ENCODE results near the gene ZNF768.

Gene ZNF768

GRCh38 chr16:30553393-30553899 lies 27.1 kb upstream of the ZNF768 start:
- Mint-ChIP-seq H3K36me3 (ENCODE audit: low read depth) (peaks cover 34% of the 10 kb centered on the region), H3K4me1 (peaks cover 18% of the 10 kb centered on the region), H3K27ac (peak overlapping the region in 1 of 3 experiments; percentile 66), H3K9me3 (no peaks in the 10 kb centered on the region), H3K4me3 (peak overlapping the region in 2 of 3 experiments; percentile 62 to 64), H3K27me3 (ENCODE audit: low read depth) (no peaks in the 10 kb centered on the region)
- TF ChIP-seq CTCF (IDR thresholded peaks at IDR 0.05; ENCODE audit: unreplicated experiment in 3 of 3): no peak

DNA sequence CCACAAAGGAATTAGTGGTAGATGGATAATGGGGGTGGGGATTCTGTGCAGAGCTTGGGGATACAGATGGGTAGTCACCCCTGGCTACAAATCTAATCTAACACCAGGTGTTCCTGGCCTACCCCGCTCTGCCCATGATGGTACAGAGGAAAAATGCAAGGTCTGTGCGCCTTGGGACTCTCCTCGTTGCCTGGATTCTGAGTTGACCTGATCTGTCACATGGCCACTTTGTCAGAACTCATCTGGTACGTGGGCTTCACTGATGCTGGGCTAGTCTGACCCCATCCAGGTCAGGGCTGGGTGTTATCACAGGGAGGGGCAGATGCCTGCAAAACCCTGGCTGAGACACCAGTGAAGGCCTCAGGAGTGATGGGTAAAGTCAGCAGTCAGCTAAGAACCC lies 26.6 kb upstream of the ZNF768 start:
- Mint-ChIP-seq H3K9me3 (no peaks in the 10 kb centered on the region), H3K36me3 (ENCODE audit: low read depth) (peaks cover 34% of the 10 kb centered on the region), H3K4me1 (peaks cover 18% of the 10 kb centered on the region), H3K27me3 (ENCODE audit: low read depth) (peaks cover 2% of the 10 kb centered on the region), H3K27ac (peak overlapping the region in 1 of 3 experiments; percentile 66), H3K4me3 (no peak overlapping the region)
- TF ChIP-seq CTCF (IDR thresholded peaks at IDR 0.05; ENCODE audit: unreplicated experiment in 3 of 3): no peak

GRCh38 chr16:30551781-30552180 lies 25.4 kb upstream of the ZNF768 start:
- Mint-ChIP-seq H3K36me3 (ENCODE audit: low read depth) (peaks cover 34% of the 10 kb centered on the region), H3K4me3 (no peak overlapping the region), H3K9me3 (no peaks in the 10 kb centered on the region), H3K27me3 (ENCODE audit: low read depth) (peaks cover 3% of the 10 kb centered on the region), H3K27ac (no peak overlapping the region), H3K4me1 (peaks cover 18% of the 10 kb centered on the region)
- no peak for TF ChIP-seq CTCF (IDR thresholded peaks at IDR 0.05; ENCODE audit: unreplicated experiment in 3 of 3)

- Mint-ChIP-seq H3K36me3 (ENCODE audit: low read depth) (peaks cover 18% of the 10 kb centered on the region), H3K4me3 (no peak overlapping the region), H3K27me3 (ENCODE audit: low read depth) (peaks cover 3% of the 10 kb centered on the region), H3K9me3 (no peaks in the 10 kb centered on the region), H3K4me1 (peaks cover 4% of the 10 kb centered on the region), H3K27ac (peak overlapping the region in 1 of 3 experiments; percentile 41)
- no peak for TF ChIP-seq CTCF (IDR thresholded peaks at IDR 0.05; ENCODE audit: unreplicated experiment in 3 of 3)
Measured at GRCh38 chr16:30548416-30549253, 22.3 kb upstream of the ZNF768 start.

- Mint-ChIP-seq H3K9me3 (no peaks in the 10 kb centered on the region), H3K36me3 (ENCODE audit: low read depth) (peaks cover 6% of the 10 kb centered on the region), H3K27me3 (ENCODE audit: low read depth) (peaks cover 3% of the 10 kb centered on the region), H3K27ac (peak overlapping the region in 1 of 3 experiments; percentile 45), H3K4me1 (no peaks in the 10 kb centered on the region), H3K4me3 (no peak overlapping the region)
- TF ChIP-seq CTCF (IDR thresholded peaks at IDR 0.05; ENCODE audit: unreplicated experiment in 3 of 3): no peak
Measured at GRCh38 chr16:30546115-30546514, 19.7 kb upstream of the ZNF768 start.

All from nephron (organoid).